Thyroid gland (tissue), 4 donors: ENCODE results near the gene IRAK1BP1.

ENCODE experiments used
- CTCF ChIP-seq, 6 experiments: fragments of 200-600 bp in 3 of 6; fragments of 450-650 bp in 3 of 6; sonication (generic) in 3 of 6; IDR thresholded peaks; one replicate each; pipeline ENCODE4 v1.5.1; 2016 to 2019; ENCODE audit warnings: antibody characterized with exemption in 6 of 6, mild to moderate bottlenecking in 2 of 6, inconsistent platforms in 1 of 6, moderate library complexity in 1 of 6
- POLR2A ChIP-seq, 2 donors: fragments of 450-650 bp; IDR thresholded peaks; one replicate each; pipeline ENCODE4 v1.6.1; 2017; ENCODE audit warnings: antibody characterized with exemption in 2 of 2, mild to moderate bottlenecking in 2 of 2, moderate library complexity in 1 of 2

- TF ChIP-seq POLR2A (IDR thresholded peaks at IDR 0.05), result no peak
- TF ChIP-seq CTCF (IDR thresholded peaks at IDR 0.05), result no peak
These were observed 16.7 kb upstream of the IRAK1BP1 start for GRCh38 chr6:78850621-78851020.
